HepG2 (cell line): Measurements from ENCODE around the gene KRTAP25-1. TPM values are rescaled to one million over a fixed set of nuclear protein-coding genes. Genes with fewer than 3 reads are reported as not detected.

Experiments used
- ARNT ChIP-seq: fragments of 450-650 bp; IDR thresholded peaks from 2 replicates; pipeline ENCODE4 v1.6.1; 2017
- KDM5B ChIP-seq: sonication (generic); formaldehyde crosslinking; IDR thresholded peaks from 2 replicates; pipeline ENCODE4 v1.4.0; 2020; ENCODE audit warnings: missing genetic modification reagents, mild to moderate bottlenecking, borderline replicate concordance
- MAF1 ChIP-seq: sonication (generic); formaldehyde crosslinking; IDR thresholded peaks from 2 replicates; pipeline ENCODE4 v1.5.0; 2020; ENCODE audit warnings: missing genetic modification reagents, borderline replicate concordance
- NR3C1 ChIP-seq: sonication (generic); formaldehyde crosslinking; IDR thresholded peaks from 2 replicates; pipeline ENCODE4 v1.4.0; 2020; ENCODE audit warnings: missing genetic modification reagents
- RNF2 ChIP-seq: fragments of 450-650 bp; conservative IDR thresholded peaks from 2 replicates; pipeline ENCODE4 v1.6.1; 2016; ENCODE audit warnings: low read depth
- ZMYM3 ChIP-seq: sonication (generic); formaldehyde crosslinking; IDR thresholded peaks from 2 replicates; pipeline ENCODE4 v1.5.1; 2020; ENCODE audit warnings: mild to moderate bottlenecking, missing genetic modification reagents
- ZSCAN9 ChIP-seq: IDR thresholded peaks from 2 replicates; pipeline ENCODE4 v1.6.1; 2016; ENCODE audit warnings: borderline replicate concordance
- polyA plus RNA-seq, 8 experiments: library from polyadenylated mRNA; depleted of rRNA in 3 of 8; stranded (reverse) in 7 of 8; unstranded in 1 of 8; fragments of >200 nt; fragmentation: Illumina TruSeq in 4 of 8; extraction: Trizol in 4 of 8; gene quantifications; 2 replicates each; pipeline versions ENCODE4 v1.2.1 to v1.2.3, GENCODE V29; 2011 to 2016; ENCODE audit warnings: low read depth in 4 of 8, missing spikeins in 1 of 8, mixed read lengths in 1 of 8; ENCODE audit not compliant: insufficient read depth in 1 of 8
- total RNA-seq, 5 experiments: library from RNA; depleted of rRNA; stranded (reverse); fragments of >200 nt; fragmentation: Illumina TruSeq; extraction: Trizol; gene quantifications; 2 replicates each; pipeline ENCODE4 v1.2.3, GENCODE V29; 2016; ENCODE audit warnings: low read depth in 1 of 5

The KRTAP25-1 gene
- total and polyA plus RNA-seq, 2 of the 13 experiments (the other 11 are each of a cell fraction or from before 2014, with no cell fraction given): not detected

GRCh38 chr21:30240661-30241060 is 48.7 kb downstream of the KRTAP25-1 start (continued):
- no peak for TF ChIP-seq NR3C1 (CRISPR knock-in tag)
- TF ChIP-seq RNF2: no peak
- no peak for TF ChIP-seq ZSCAN9 (CRISPR knock-in tag)
- no peak for TF ChIP-seq KDM5B
- no peak for TF ChIP-seq ARNT
- no peak for TF ChIP-seq ZMYM3
- TF ChIP-seq MAF1 (CRISPR knock-in tag): no peak
- TF ChIP-seq, all 625 proteins: peak for 0

Other genes with a start within 250 kb of the KRTAP25-1 start
- gene CLDN17, start 122.7 kb downstream of the KRTAP25-1 start, total RNA-seq (2016; rRNA removed; fragmentation: Illumina TruSeq; extraction: Trizol): not detected in 2 replicates
- gene CLDN17, start 122.7 kb downstream of the KRTAP25-1 start, polyA plus RNA-seq (2011; rRNA removed): not detected in 2 replicates
- gene CLDN8, start 73.4 kb downstream of the KRTAP25-1 start, total RNA-seq (2016; rRNA removed; fragmentation: Illumina TruSeq; extraction: Trizol): not detected in 2 replicates
- not detected in 2 replicates for gene CLDN8, start 73.4 kb downstream of the KRTAP25-1 start, polyA plus RNA-seq (2011; rRNA removed)
- not detected in 2 replicates for gene KRTAP24-1, start 6.6 kb downstream of the KRTAP25-1 start, total RNA-seq (2016; rRNA removed; fragmentation: Illumina TruSeq; extraction: Trizol)
- gene KRTAP24-1, start 6.6 kb downstream of the KRTAP25-1 start, polyA plus RNA-seq (2011; rRNA removed): not detected in 2 replicates
- not detected in 2 replicates for gene KRTAP26-1, start 30.8 kb upstream of the KRTAP25-1 start, total RNA-seq (2016; rRNA removed; fragmentation: Illumina TruSeq; extraction: Trizol)
- not detected in 2 replicates for gene KRTAP26-1, start 30.8 kb upstream of the KRTAP25-1 start, polyA plus RNA-seq (2011; rRNA removed)
- not detected in 2 replicates for gene KRTAP27-1, start 48.2 kb upstream of the KRTAP25-1 start, total RNA-seq (2016; rRNA removed; fragmentation: Illumina TruSeq; extraction: Trizol)
- gene KRTAP27-1, start 48.2 kb upstream of the KRTAP25-1 start, polyA plus RNA-seq (2011; rRNA removed): not detected in 2 replicates
- gene KRTAP23-1, start 59.1 kb upstream of the KRTAP25-1 start, total RNA-seq (2016; rRNA removed; fragmentation: Illumina TruSeq; extraction: Trizol): not detected in 2 replicates
- not detected in 2 replicates for gene KRTAP23-1, start 59.1 kb upstream of the KRTAP25-1 start, polyA plus RNA-seq (2011; rRNA removed)
- gene KRTAP13-2, start 82.8 kb upstream of the KRTAP25-1 start, total RNA-seq (2016; rRNA removed; fragmentation: Illumina TruSeq; extraction: Trizol): not detected in 2 replicates
- gene KRTAP13-2, start 82.8 kb upstream of the KRTAP25-1 start, polyA plus RNA-seq (2011; rRNA removed): not detected in 2 replicates
- gene KRTAP13-1, start 106.5 kb upstream of the KRTAP25-1 start, total RNA-seq (2016; rRNA removed; fragmentation: Illumina TruSeq; extraction: Trizol): not detected in 2 replicates
- gene KRTAP13-1, start 106.5 kb upstream of the KRTAP25-1 start, polyA plus RNA-seq (2011; rRNA removed): not detected in 2 replicates
- not detected in 2 replicates for gene KRTAP13-3, start 136.4 kb upstream of the KRTAP25-1 start, total RNA-seq (2016; rRNA removed; fragmentation: Illumina TruSeq; extraction: Trizol)
- gene KRTAP13-3, start 136.4 kb upstream of the KRTAP25-1 start, polyA plus RNA-seq (2011; rRNA removed): not detected in 2 replicates
- not detected in 2 replicates for gene KRTAP13-4, start 140.7 kb upstream of the KRTAP25-1 start, total RNA-seq (2016; rRNA removed; fragmentation: Illumina TruSeq; extraction: Trizol)
- not detected in 2 replicates for gene KRTAP13-4, start 140.7 kb upstream of the KRTAP25-1 start, polyA plus RNA-seq (2011; rRNA removed)
- not detected in 2 replicates for gene KRTAP15-1, start 150.8 kb upstream of the KRTAP25-1 start, total RNA-seq (2016; rRNA removed; fragmentation: Illumina TruSeq; extraction: Trizol)
- not detected in 2 replicates for gene KRTAP15-1, start 150.8 kb upstream of the KRTAP25-1 start, polyA plus RNA-seq (2011; rRNA removed)
- gene KRTAP19-1, start 190.9 kb upstream of the KRTAP25-1 start, total RNA-seq (2016; rRNA removed; fragmentation: Illumina TruSeq; extraction: Trizol): not detected in 2 replicates
- not detected in 2 replicates for gene KRTAP19-1, start 190.9 kb upstream of the KRTAP25-1 start, polyA plus RNA-seq (2011; rRNA removed)
- not detected in 2 replicates for gene KRTAP19-2, start 197.9 kb upstream of the KRTAP25-1 start, total RNA-seq (2016; rRNA removed; fragmentation: Illumina TruSeq; extraction: Trizol)
- not detected in 2 replicates for gene KRTAP19-2, start 197.9 kb upstream of the KRTAP25-1 start, polyA plus RNA-seq (2011; rRNA removed)
- not detected in 2 replicates for gene KRTAP19-3, start 202.5 kb upstream of the KRTAP25-1 start, total RNA-seq (2016; rRNA removed; fragmentation: Illumina TruSeq; extraction: Trizol)
- gene KRTAP19-3, start 202.5 kb upstream of the KRTAP25-1 start, polyA plus RNA-seq (2011; rRNA removed): not detected in 2 replicates
- gene KRTAP19-4, start 207.7 kb upstream of the KRTAP25-1 start, total RNA-seq (2016; rRNA removed; fragmentation: Illumina TruSeq; extraction: Trizol): not detected in 2 replicates
- gene KRTAP19-4, start 207.7 kb upstream of the KRTAP25-1 start, polyA plus RNA-seq (2011; rRNA removed): not detected in 2 replicates
- gene KRTAP19-5, start 212.6 kb upstream of the KRTAP25-1 start, total RNA-seq (2016; rRNA removed; fragmentation: Illumina TruSeq; extraction: Trizol): not detected in 2 replicates
- gene KRTAP19-5, start 212.6 kb upstream of the KRTAP25-1 start, polyA plus RNA-seq (2011; rRNA removed): not detected in 2 replicates